Fibroblast of skin of right biceps (primary cell): Measurements from ENCODE around the gene ESM1.
A peak's percentile ranks its signal among the peaks of the same experiment; 100 is the strongest.

ENCODE experiments used
- DNase-seq: peaks from one replicate; pipeline ENCODE4 v3.0.0-alpha.2; 2013

The ESM1 gene

DNA sequence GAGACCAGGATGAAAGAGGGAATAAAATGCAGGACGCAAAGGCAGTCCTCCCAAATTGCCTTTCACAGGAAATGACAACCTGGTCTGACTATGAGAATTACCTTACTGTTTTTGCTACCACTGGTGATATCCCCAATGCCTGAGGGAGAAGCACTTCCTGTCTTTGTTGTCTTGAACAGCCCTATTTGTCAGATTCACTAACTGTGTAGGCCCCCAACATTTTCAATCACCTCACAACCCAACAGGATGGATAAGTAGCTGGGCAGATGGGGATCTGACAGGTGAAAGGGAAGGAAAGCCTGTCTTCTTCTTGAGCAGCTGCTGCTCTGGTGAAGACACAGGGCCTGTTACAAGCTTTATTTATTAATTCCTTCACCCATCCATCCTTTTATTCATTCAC is 9.7 kb downstream of the ESM1 start:
- DNase-seq, result no peak

DNA sequence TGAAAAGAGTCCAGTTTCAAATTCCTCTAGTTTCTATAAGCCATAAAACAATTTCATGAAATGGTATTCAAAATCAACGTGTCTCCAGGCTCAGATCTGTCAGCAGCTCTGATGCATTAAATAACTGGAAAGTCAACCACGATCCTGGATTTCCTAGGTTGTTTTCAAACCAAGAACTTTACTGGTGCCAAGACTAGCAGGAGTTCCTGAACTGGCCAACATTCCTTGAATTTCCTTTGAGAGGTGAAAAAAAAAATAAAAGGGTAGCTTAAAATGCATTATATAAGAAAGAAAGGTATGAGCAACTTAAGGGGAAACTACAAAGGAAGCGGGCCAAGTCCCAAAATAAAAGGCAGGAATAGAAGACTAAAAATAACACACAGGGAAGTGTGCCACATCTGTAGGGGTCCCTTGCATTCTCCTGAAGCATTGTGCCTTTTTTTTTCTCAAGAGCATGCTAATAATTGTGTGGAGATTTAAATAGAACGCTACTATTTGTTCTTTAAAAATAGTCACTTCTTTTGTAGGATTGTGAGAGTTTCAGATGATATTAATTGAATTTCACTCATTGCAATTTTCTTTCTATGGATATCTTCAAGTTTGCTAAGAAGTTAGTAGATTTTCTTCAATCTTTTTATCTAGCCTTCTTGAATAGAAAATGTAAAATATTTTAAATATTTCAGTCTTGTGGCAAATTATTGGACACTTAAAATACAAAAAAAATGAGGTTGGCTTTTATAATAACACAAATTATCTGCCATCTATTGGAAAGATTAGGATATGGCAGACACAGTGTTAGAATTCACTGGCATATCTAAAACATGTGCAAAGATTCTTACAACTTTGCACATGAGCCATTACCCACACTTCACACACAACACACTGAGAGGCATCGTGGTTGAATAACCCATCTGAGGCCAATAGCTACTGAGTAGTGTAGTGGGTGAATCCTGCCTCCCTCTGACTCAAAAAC is 15.3 kb downstream of the ESM1 start:
- DNase-seq, result peak; percentile 27

DNA sequence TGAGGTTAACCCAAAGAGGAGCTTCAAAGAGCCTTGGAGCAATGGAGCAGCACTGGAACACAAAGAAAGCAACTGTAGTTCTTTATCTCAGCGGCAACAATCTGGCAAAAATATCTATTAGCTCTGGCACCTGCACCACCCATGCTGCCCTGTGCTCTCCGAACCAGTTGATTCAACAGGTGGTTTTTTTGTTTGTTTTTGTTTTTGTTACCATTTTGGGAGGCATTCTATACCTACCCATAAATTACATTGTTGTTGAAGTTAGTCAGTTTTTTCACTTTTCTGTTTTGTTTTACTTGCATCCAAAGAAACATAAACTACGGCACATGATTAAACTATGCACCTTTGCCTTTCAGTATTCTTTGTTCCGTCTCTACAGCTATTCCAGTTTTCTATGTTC is 16.2 kb downstream of the ESM1 start:
- no peak for DNase-seq

DNA sequence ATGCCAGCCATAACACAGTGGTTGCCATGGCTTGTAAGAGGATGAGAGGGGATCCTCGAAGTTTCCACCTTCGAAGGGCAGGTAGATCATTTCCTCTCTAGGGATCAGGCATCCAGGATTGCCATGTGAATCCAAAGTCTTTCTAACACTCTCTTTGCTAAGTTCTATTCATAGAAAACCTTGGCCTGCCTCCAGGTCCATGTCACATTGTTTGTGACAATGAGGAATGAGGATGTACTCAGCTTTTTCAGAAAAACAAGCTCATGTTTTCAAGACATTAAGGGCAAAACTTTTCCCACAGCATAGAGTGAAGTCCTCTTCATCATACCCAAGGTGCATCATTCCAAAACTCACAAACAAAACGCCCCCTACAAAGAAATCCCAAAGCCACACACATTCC is 19.6 kb downstream of the ESM1 start:
- no peak for DNase-seq

- no peak for DNase-seq
Observed at GRCh38 chr5:54964405-54964804, 21.0 kb downstream of the ESM1 start.

GRCh38 chr5:54959673-54960418 is 25.5 kb downstream of the ESM1 start:
- DNase-seq, result no peak

- no peak for DNase-seq
Observed at GRCh38 chr5:54956922-54957321, 28.5 kb downstream of the ESM1 start.

DNA sequence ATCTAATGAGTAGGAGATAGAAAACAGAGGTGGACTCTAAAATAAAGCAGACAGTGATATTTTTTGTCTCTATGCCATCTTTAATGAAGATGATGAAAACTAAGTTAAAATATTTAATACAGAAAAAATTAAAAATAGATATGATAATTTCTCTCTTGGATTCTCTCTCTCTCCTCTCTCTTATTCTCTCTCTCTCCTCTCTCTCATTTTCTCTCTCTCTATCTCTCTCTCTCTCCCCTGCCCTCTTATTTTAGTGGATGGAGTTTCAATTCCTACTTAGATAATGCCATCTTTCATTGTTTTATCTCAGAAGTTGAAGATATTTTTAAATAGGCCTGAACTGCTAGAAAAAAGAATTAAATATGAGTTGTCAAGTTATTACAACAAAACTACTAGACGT is 38.2 kb downstream of the ESM1 start:
- no peak for DNase-seq

DNA sequence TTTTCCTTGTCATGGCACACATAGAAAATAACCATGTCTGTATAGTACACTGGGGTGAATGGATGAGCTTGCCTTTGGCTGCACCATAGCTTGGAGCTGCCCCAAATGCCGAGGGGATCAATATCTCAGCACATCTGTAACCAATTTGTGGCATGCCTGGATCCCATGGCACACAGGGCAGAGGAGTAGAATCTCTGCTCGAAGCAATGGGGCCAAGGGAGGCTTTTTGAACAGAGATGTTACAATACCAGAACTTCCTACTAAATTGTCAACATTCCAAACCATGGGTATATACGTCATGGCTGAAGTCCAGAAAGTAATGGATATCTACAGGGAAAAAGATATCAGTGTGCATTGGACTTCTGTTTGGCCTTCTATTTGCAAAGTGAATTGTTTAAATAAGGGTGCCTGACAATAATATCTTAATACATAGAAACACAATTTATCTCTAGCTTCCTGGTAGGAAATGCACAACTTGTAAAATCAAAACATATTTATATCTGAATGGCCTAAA is 39.0 kb downstream of the ESM1 start:
- DNase-seq, result no peak

- DNase-seq, result peak; percentile 38
Observed at GRCh38 chr5:54944364-54944763, 41.0 kb downstream of the ESM1 start.

DNA sequence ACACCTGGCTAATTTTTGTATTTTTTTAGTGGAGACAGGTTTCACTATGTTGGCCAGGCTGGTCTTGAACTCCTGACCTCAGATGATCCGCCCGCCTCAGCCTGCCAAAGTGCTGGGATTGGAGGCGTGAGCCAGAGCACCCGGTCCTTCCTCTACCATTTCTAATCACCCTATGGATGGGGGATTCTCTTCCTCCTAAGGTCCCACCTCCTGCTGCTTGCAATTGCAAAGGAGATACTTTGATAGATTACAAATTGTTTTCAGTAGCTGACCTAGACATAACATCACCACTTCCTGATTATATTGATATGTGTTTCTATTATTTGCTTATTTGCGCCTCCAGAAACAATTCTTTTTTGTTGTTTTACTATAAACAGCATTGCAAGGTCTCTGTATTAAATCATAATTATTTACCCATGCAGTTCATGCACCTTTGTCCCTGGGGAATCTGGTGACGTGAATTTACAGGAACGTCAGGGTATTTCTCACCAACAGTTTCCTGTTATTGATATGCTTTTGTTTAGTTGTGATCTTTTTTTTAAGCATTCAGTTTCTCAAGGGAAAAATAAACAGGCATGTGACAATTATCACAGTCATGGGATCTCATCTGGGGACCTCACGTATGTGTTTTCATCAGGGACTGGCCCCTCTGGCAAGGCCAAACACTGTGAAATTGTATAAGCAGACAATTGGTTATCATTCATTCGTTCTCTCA is 43.2 kb downstream of the ESM1 start:
- DNase-seq, result no peak

- DNase-seq, result no peak
Observed at GRCh38 chr5:54936201-54936600, 49.2 kb downstream of the ESM1 start.

GRCh38 chr5:54932789-54933188 is 52.6 kb downstream of the ESM1 start:
- DNase-seq, result no peak

- no peak for DNase-seq
Observed at GRCh38 chr5:54930736-54931135, 54.7 kb downstream of the ESM1 start.
